Fibroblast of skin of left quadriceps (primary cell): ENCODE results near the gene PNMA8A.

ENCODE experiments used
- DNase-seq, 2 experiments: peaks; one replicate each; pipeline ENCODE4 v3.0.0-alpha.2; 2013; ENCODE audit warnings: low read depth in 2 of 2

Gene PNMA8A

GRCh38 chr19:46428239-46429135 lies 42.9 kb downstream of the PNMA8A start, which contains the start of gene PNMA8C:
Gene PNMA8C, minus strand, starts transcription at chr19:46428936. Its CDS starts 577 bp downstream, at chr19:46428359.
- no peak for DNase-seq

GRCh38 chr19:46427518-46428045 lies 43.8 kb downstream of the PNMA8A start:
- no peak for DNase-seq

- peak; percentile 53 to 56 for DNase-seq
These were observed 44.7 kb downstream of the PNMA8A start for GRCh38 chr19:46426506-46427162.

GRCh38 chr19:46426035-46426505 lies 45.3 kb downstream of the PNMA8A start:
- DNase-seq: no peak

- DNase-seq: no peak
These were observed 48.2 kb downstream of the PNMA8A start for GRCh38 chr19:46423188-46423587.

GRCh38 chr19:46422344-46422743 lies 49.0 kb downstream of the PNMA8A start:
- no peak for DNase-seq

- no peak for DNase-seq
These were observed 51.3 kb downstream of the PNMA8A start for GRCh38 chr19:46420056-46420455.
